Measurements from ENCODE around the gene TMEM239. TPM values are rescaled to one million over a fixed set of nuclear protein-coding genes. Genes with fewer than 3 reads are reported as not detected.
"Not testable (repeated sequence)": the region's sequence is repeated elsewhere in the genome, so short reads cannot be mapped to it uniquely, and the experiment has no call there.

Gene TMEM239
- total RNA-seq, result not detected in 2 replicates

GRCh38 chr20:2816030-2816582 is at the start of gene TMEM239:
Gene TMEM239 (plus strand): TSS chr20:2816364. CDS start chr20:2816555, 191 bp downstream.
- H3K9me3 Mint-ChIP-seq, result peaks cover 13% of the 10 kb centered on the region
- DNase-seq (ENCODE audit: low spot score), result no peak
- no peak within 1 kb of the TSS for H3K4me3 Mint-ChIP-seq (ENCODE audit: low read depth)
- H3K4me1 Mint-ChIP-seq (ENCODE audit: low read depth), result peaks cover 2% of the 10 kb centered on the region
- intact Hi-C loops (cut with micrococcal nuclease), result no loop called here
- H3K27me3 Mint-ChIP-seq (ENCODE audit: low read depth), result peaks cover 60% of the 10 kb centered on the region
- no peaks in the 10 kb centered on the region for H3K36me3 Mint-ChIP-seq (ENCODE audit: low read depth)
- H3K27ac Mint-ChIP-seq, result no peak within 1 kb of the TSS

DNA sequence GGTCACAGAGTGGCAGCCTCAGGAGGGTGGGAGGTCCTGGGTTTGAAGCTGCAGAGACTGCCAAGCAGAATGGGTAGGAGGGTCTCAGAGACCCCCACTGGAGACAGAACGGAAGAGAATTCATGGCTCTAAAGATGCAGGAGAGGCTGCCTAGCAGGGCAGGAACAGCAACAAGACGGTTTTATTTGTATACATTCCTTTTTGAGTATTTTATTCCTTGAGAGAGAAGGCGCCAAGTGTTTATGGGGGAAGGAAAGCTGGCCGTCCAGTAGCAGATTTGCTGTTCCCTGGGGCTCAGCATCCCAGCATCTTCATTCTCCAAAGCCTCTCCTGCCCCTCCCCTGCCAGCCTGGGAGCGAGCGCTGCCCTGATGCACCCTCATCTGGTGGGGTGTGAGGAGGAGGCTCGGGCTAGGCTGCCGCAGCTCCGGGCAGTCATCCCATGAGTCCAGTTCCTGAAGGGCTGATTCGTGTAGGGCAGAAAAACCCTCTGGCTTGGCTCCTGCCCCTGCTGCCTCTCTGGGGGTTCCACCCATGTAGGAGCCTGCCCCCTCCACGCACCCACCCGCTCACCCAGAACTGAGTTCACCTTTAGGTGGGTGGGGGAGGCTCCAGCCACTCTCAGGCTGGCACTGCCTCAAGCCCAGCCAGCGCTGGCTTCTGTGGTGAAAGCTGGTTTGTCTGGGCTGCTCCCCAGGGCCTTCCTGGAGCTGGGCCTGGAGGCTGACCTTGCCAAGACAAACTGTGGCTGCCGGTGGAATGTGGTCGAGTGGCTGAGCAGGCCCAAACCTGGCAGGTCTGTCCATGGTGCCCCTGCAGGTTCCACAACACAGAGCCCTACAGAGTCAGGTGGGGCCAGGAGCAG is 48.2 kb upstream of the TMEM239 start:
- H3K27me3 Mint-ChIP-seq (ENCODE audit: low read depth), result peaks cover 19% of the 10 kb centered on the region
- H3K9me3 Mint-ChIP-seq, result no peaks in the 10 kb centered on the region
- DNase-seq (ENCODE audit: low spot score), result no peak
- no peaks in the 10 kb centered on the region for H3K36me3 Mint-ChIP-seq (ENCODE audit: low read depth)
- intact Hi-C loops (cut with micrococcal nuclease), result no loop called here
- no peak overlapping the region for H3K27ac Mint-ChIP-seq
- no peak overlapping the region for H3K4me3 Mint-ChIP-seq (ENCODE audit: low read depth)
- H3K4me1 Mint-ChIP-seq (ENCODE audit: low read depth), result peaks cover 5% of the 10 kb centered on the region

DNA sequence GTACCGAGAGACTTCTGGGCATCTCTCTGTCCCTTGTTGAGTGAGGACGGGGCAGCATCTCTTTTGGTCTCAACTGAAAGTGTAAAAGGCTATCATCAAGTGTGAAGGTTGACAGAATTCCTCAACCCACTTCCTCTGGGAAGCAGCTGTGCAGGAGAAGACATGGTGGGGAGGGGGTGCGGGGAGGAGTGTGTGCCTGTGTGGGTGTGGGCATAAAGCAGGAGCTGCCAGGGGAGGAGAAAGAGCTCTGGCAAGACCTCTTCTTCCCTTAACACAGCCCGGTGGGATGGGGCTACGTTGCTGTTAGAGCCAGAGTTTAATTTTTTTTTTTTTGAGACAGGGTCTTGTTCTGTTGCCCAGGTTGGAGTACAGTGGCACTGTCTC is 47.5 kb upstream of the TMEM239 start:
- peaks cover 19% of the 10 kb centered on the region for H3K27me3 Mint-ChIP-seq (ENCODE audit: low read depth)
- DNase-seq (ENCODE audit: low spot score), result no peak
- no peak overlapping the region for H3K4me3 Mint-ChIP-seq (ENCODE audit: low read depth)
- H3K27ac Mint-ChIP-seq, result no peak overlapping the region
- peaks cover 5% of the 10 kb centered on the region for H3K4me1 Mint-ChIP-seq (ENCODE audit: low read depth)
- no peaks in the 10 kb centered on the region for H3K9me3 Mint-ChIP-seq
- intact Hi-C loops (cut with micrococcal nuclease), result no loop called here
- H3K36me3 Mint-ChIP-seq (ENCODE audit: low read depth), result no peaks in the 10 kb centered on the region

- intact Hi-C loops (cut with micrococcal nuclease); H3K9me3 Mint-ChIP-seq; H3K36me3 Mint-ChIP-seq (ENCODE audit: low read depth); H3K4me3 Mint-ChIP-seq (ENCODE audit: low read depth); H3K27ac Mint-ChIP-seq; H3K4me1 Mint-ChIP-seq (ENCODE audit: low read depth); DNase-seq (ENCODE audit: low spot score): not testable (repeated sequence)
- peaks cover 14% of the 10 kb centered on the region for H3K27me3 Mint-ChIP-seq (ENCODE audit: low read depth)
These were observed 46.1 kb upstream of the TMEM239 start for GRCh38 chr20:2770091-2770490.

- H3K27me3 Mint-ChIP-seq (ENCODE audit: low read depth), result peaks cover 13% of the 10 kb centered on the region
- no peak for DNase-seq (ENCODE audit: low spot score)
- no peak overlapping the region for H3K27ac Mint-ChIP-seq
- intact Hi-C loops (cut with micrococcal nuclease), result no loop called here
- peaks cover 5% of the 10 kb centered on the region for H3K4me1 Mint-ChIP-seq (ENCODE audit: low read depth)
- H3K36me3 Mint-ChIP-seq (ENCODE audit: low read depth), result no peaks in the 10 kb centered on the region
- H3K4me3 Mint-ChIP-seq (ENCODE audit: low read depth), result no peak overlapping the region
- no peaks in the 10 kb centered on the region for H3K9me3 Mint-ChIP-seq
These were observed 44.5 kb upstream of the TMEM239 start for GRCh38 chr20:2771631-2772080.

GRCh38 chr20:2773812-2774211 is 42.4 kb upstream of the TMEM239 start:
- Mint-ChIP-seq H3K27ac (no peak overlapping the region), H3K36me3 (ENCODE audit: low read depth) (no peaks in the 10 kb centered on the region), H3K9me3 (no peaks in the 10 kb centered on the region), H3K27me3 (ENCODE audit: low read depth) (peaks cover 8% of the 10 kb centered on the region), H3K4me1 (ENCODE audit: low read depth) (peaks cover 5% of the 10 kb centered on the region), H3K4me3 (ENCODE audit: low read depth) (no peak overlapping the region)
- intact Hi-C loops (cut with micrococcal nuclease), result no loop called here
- DNase-seq (ENCODE audit: low spot score), result no peak

DNA sequence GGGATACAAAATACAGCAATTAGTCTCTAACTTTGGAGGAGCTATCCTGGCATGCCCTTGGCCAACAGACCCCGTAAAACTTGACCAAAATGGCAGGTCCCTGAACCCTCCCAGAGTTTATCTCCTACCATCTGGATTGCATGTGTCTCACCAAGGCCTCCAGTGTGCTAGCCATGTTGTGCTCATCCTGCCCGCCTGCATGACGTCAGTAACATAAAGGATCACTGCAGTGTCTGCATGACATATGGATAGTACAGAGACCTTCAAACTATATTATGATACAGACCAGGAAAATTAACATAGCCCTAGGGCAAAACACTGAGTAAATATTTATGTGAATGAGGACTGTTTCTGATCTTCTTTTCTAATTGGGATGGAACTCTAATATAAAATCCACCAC is 41.0 kb upstream of the TMEM239 start:
- intact Hi-C loops (cut with micrococcal nuclease), result no loop called here
- H3K36me3 Mint-ChIP-seq (ENCODE audit: low read depth), result no peaks in the 10 kb centered on the region
- no peak overlapping the region for H3K4me3 Mint-ChIP-seq (ENCODE audit: low read depth)
- H3K4me1 Mint-ChIP-seq (ENCODE audit: low read depth), result peaks cover 5% of the 10 kb centered on the region
- no peaks in the 10 kb centered on the region for H3K9me3 Mint-ChIP-seq
- H3K27me3 Mint-ChIP-seq (ENCODE audit: low read depth), result peaks cover 8% of the 10 kb centered on the region
- no peak for DNase-seq (ENCODE audit: low spot score)
- no peak overlapping the region for H3K27ac Mint-ChIP-seq

DNA sequence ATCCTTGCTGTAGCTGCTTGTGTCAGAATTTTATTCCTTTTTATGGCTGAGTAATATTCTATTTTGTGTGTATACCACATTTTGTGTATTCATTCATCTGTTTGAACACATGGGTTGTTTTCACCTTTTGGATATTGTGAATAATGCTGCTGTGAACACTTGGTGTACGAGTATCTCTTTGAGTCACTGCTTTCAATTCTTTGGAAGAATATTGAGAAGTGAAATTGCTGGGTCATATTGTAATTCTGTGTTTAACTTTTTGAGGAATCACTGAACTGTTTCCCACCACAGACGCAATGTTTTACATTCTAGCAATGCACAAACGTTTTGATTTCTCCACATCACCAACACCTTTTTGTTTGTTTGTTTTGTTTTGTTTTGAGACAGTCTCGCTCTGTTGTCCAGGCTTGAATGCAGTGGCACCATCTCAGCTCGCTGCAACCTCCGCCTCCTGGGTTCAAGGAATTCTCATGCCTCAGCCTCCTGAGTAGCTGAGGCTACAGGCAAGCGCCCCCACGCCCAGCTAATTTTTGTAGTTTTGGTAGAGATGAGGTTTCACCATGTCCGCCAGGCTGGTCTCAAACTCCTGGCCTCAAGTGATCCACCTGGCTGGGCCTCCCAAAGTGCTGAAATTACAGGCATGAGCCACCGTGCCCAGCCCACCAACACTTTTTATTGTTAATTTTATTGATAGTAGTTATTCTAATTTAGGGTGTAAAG is 37.4 kb upstream of the TMEM239 start:
- peaks cover 3% of the 10 kb centered on the region for H3K4me1 Mint-ChIP-seq (ENCODE audit: low read depth)
- no peak for DNase-seq (ENCODE audit: low spot score)
- no peak overlapping the region for H3K4me3 Mint-ChIP-seq (ENCODE audit: low read depth)
- intact Hi-C loops (cut with micrococcal nuclease), result no loop called here
- no peaks in the 10 kb centered on the region for H3K9me3 Mint-ChIP-seq
- H3K27me3 Mint-ChIP-seq (ENCODE audit: low read depth), result peaks cover 15% of the 10 kb centered on the region
- H3K27ac Mint-ChIP-seq, result no peak overlapping the region
- H3K36me3 Mint-ChIP-seq (ENCODE audit: low read depth), result no peaks in the 10 kb centered on the region

DNA sequence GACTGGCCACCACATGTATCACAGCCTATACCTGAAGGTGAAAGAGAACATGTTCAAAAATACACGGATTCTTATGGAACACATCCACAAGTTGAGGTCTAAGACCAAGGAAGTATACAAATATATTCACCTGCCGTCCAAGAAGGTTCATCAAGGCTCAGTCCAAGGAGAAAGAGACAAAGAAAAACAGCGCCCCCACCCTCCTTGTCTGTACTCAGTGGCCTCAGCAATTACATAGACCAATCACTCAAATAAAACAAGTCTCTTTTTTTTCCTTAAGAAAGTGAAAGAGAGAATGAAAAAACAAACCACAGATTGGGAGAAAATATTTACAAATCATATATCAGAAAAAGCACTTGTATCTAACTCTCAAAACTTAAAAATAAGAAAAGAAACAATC is 35.2 kb upstream of the TMEM239 start:
- Mint-ChIP-seq H3K4me3 (ENCODE audit: low read depth) (no peak overlapping the region), H3K27ac (no peak overlapping the region), H3K36me3 (ENCODE audit: low read depth) (no peaks in the 10 kb centered on the region), H3K4me1 (ENCODE audit: low read depth) (peaks cover 3% of the 10 kb centered on the region), H3K9me3 (no peaks in the 10 kb centered on the region), H3K27me3 (ENCODE audit: low read depth) (peaks cover 21% of the 10 kb centered on the region)
- DNase-seq (ENCODE audit: low spot score), result no peak
- intact Hi-C loops (cut with micrococcal nuclease), result no loop called here

- no peaks in the 10 kb centered on the region for H3K36me3 Mint-ChIP-seq (ENCODE audit: low read depth)
- H3K27me3 Mint-ChIP-seq (ENCODE audit: low read depth), result peaks cover 24% of the 10 kb centered on the region
- no peak overlapping the region for H3K4me3 Mint-ChIP-seq (ENCODE audit: low read depth)
- no peak overlapping the region for H3K27ac Mint-ChIP-seq
- no peaks in the 10 kb centered on the region for H3K9me3 Mint-ChIP-seq
- intact Hi-C loops (cut with micrococcal nuclease), result no loop called here
- DNase-seq (ENCODE audit: low spot score), result no peak
- H3K4me1 Mint-ChIP-seq (ENCODE audit: low read depth), result peaks cover 3% of the 10 kb centered on the region
These were observed 32.1 kb upstream of the TMEM239 start for GRCh38 chr20:2783908-2784566.

GRCh38 chr20:2793471-2793870 is 22.7 kb upstream of the TMEM239 start:
- Mint-ChIP-seq H3K27me3 (ENCODE audit: low read depth) (peaks cover 23% of the 10 kb centered on the region), H3K4me3 (ENCODE audit: low read depth) (no peak overlapping the region), H3K27ac (no peak overlapping the region), H3K36me3 (ENCODE audit: low read depth) (no peaks in the 10 kb centered on the region), H3K4me1 (ENCODE audit: low read depth) (no peaks in the 10 kb centered on the region), H3K9me3 (no peaks in the 10 kb centered on the region)
- intact Hi-C loops (cut with micrococcal nuclease), result no loop called here
- no peak for DNase-seq (ENCODE audit: low spot score)

- DNase-seq (ENCODE audit: low spot score), result no peak
- Mint-ChIP-seq H3K9me3 (no peaks in the 10 kb centered on the region), H3K27ac (no peak overlapping the region), H3K27me3 (ENCODE audit: low read depth) (peaks cover 30% of the 10 kb centered on the region), H3K36me3 (ENCODE audit: low read depth) (no peaks in the 10 kb centered on the region), H3K4me1 (ENCODE audit: low read depth) (no peaks in the 10 kb centered on the region), H3K4me3 (ENCODE audit: low read depth) (no peak overlapping the region)
- intact Hi-C loops (cut with micrococcal nuclease), result no loop called here
These were observed 21.9 kb upstream of the TMEM239 start for GRCh38 chr20:2794202-2794748.

Measured in activated T-helper 2 cell treated with anti-CD3 and anti-CD28 coated beads, Interferon-gamma antibody, Interleukin-2, Interleukin-4, amounts not matched to agents 10 μg/mL and 5 μg/mL and 100 μg/mL, durations not matched to agents 14 hours and 24 hours and 36 hours (primary cell).